GM23338 (cell line): ENCODE data around the gene TRIO. TPM values are rescaled to one million over a fixed set of nuclear protein-coding genes. Genes with fewer than 3 reads are reported as not detected.

Source experiments
- ATAC-seq: fragments of 200-7000 bp; cut with Tn5 transposase; 3 replicates; pipeline ENCODE4 v1.9.1; 2020
- DNase-seq: peaks from one replicate; pipeline ENCODE4 v3.0.0-alpha.2; 2015; ENCODE audit warnings: low spot score
- H2AFZ ChIP-seq: fragments of 200-600 bp; sonication (generic); 2 replicates; pipeline ENCODE4 v1.8.0; 2016; ENCODE audit warnings: antibody characterized with exemption, mild to moderate bottlenecking, moderate library complexity
- H3F3A ChIP-seq: fragments of 200-600 bp; sonication (generic); replicated peaks from 2 replicates; pipeline ENCODE4 v1.8.0; 2017; ENCODE audit warnings: antibody characterized with exemption, mixed run types, low read depth
- H3K27ac ChIP-seq: fragments of 200-600 bp; sonication (generic); 2 replicates; pipeline ENCODE4 v1.6.1; 2016; ENCODE audit warnings: low read depth
- H3K27me3 ChIP-seq: fragments of 200-600 bp; sonication (generic); 2 replicates; pipeline ENCODE4 v1.8.0; 2016; ENCODE audit warnings: mild to moderate bottlenecking, mixed run types, moderate library complexity; ENCODE audit not compliant: insufficient read depth
- H3K36me3 ChIP-seq: fragments of 200-600 bp; sonication (generic); 2 replicates; pipeline ENCODE4 v1.8.0; 2016; ENCODE audit warnings: mild to moderate bottlenecking; ENCODE audit not compliant: insufficient read depth
- H3K4me1 ChIP-seq: fragments of 200-600 bp; sonication (generic); 2 replicates; pipeline ENCODE4 v1.8.0; 2016; ENCODE audit warnings: mild to moderate bottlenecking, moderate library complexity; ENCODE audit not compliant: insufficient read depth
- H3K4me2 ChIP-seq: fragments of 200-600 bp; sonication (generic); 2 replicates; pipeline ENCODE4 v1.7.1; 2017; ENCODE audit warnings: mixed run types
- H3K4me3 ChIP-seq: fragments of 200-600 bp; sonication (generic); 2 replicates; pipeline ENCODE4 v1.6.1; 2016; ENCODE audit warnings: mixed run types
- H3K79me2 ChIP-seq: fragments of 200-600 bp; sonication (generic); replicated peaks from 2 replicates; pipeline ENCODE4 v1.8.0; 2017; ENCODE audit warnings: mild to moderate bottlenecking; ENCODE audit not compliant: insufficient read depth
- H3K9me2 ChIP-seq: fragments of 200-600 bp; sonication (generic); 2 replicates; pipeline ENCODE4 v1.8.0; 2017; ENCODE audit not compliant: insufficient read depth
- H4K20me1 ChIP-seq: fragments of 200-600 bp; sonication (generic); replicated peaks from 2 replicates; pipeline ENCODE4 v1.8.0; 2017; ENCODE audit warnings: mild to moderate bottlenecking; ENCODE audit not compliant: insufficient read depth
- H3K27ac Mint-ChIP-seq: 2 replicates; pipeline ENCODE4 v1.8.0; 2020; ENCODE audit warnings: inconsistent platforms, mild to moderate bottlenecking, moderate library complexity, mixed read lengths
- H3K27me3 Mint-ChIP-seq: 3 replicates; pipeline ENCODE4 v1.8.0; 2022; ENCODE audit warnings: low read depth, mild to moderate bottlenecking, moderate library complexity, mixed read lengths, inconsistent platforms; ENCODE audit not compliant: insufficient read depth, poor library complexity
- H3K36me3 Mint-ChIP-seq: 3 replicates; pipeline ENCODE4 v1.8.0; 2021; ENCODE audit warnings: low read depth, mild to moderate bottlenecking, inconsistent platforms, moderate library complexity, mixed read lengths
- H3K4me1 Mint-ChIP-seq: 3 replicates; pipeline ENCODE4 v1.8.0; 2020; ENCODE audit warnings: mild to moderate bottlenecking, inconsistent platforms, mixed read lengths
- H3K4me3 Mint-ChIP-seq: 3 replicates; pipeline ENCODE4 v1.8.0; 2021; ENCODE audit warnings: moderate library complexity, mild to moderate bottlenecking, inconsistent platforms, mixed read lengths
- H3K9me3 Mint-ChIP-seq: 3 replicates; pipeline ENCODE4 v1.8.0; 2020; ENCODE audit warnings: moderate library complexity, mild to moderate bottlenecking, inconsistent platforms, mixed read lengths
- CREB1 ChIP-seq: fragments of 250-450 bp; sonication (Bioruptor Pico); IDR thresholded peaks from 2 replicates; pipeline ENCODE4 v1.5.0; 2020; ENCODE audit warnings: low read depth, mild to moderate bottlenecking, moderate library complexity
- ETS1 ChIP-seq: IDR thresholded peaks from 2 replicates; pipeline ENCODE4 v1.6.1; 2016; ENCODE audit warnings: antibody characterized with exemption
- EZH2 ChIP-seq: fragments of 200-600 bp; sonication (generic); IDR thresholded peaks from one replicate; pipeline ENCODE4 v1.8.0; 2017; ENCODE audit warnings: antibody characterized with exemption, mild to moderate bottlenecking, low read depth; ENCODE audit not compliant: unreplicated experiment
- EZH2phosphoT487 ChIP-seq: fragments of 200-600 bp; sonication (generic); IDR thresholded peaks from one replicate; pipeline ENCODE4 v1.8.1; 2018; ENCODE audit warnings: antibody characterized with exemption; ENCODE audit not compliant: unreplicated experiment
- JUNB ChIP-seq: IDR thresholded peaks from one replicate; pipeline ENCODE4 v1.6.1; 2016; ENCODE audit warnings: antibody characterized with exemption; ENCODE audit not compliant: unreplicated experiment
- NANOG ChIP-seq: IDR thresholded peaks from 2 replicates; pipeline ENCODE4 v1.6.1; 2016; ENCODE audit warnings: antibody characterized with exemption, borderline replicate concordance
- POLR2AphosphoS5 ChIP-seq: IDR thresholded peaks from 2 replicates; pipeline ENCODE4 v1.6.1; 2016; ENCODE audit warnings: antibody characterized with exemption, low read depth
- STAT1 ChIP-seq: IDR thresholded peaks from one replicate; pipeline ENCODE4 v1.6.1; 2016; ENCODE audit warnings: antibody characterized with exemption; ENCODE audit not compliant: unreplicated experiment
- ZNF114 ChIP-seq: fragments of 250-450 bp; sonication (Bioruptor Pico); IDR thresholded peaks from 2 replicates; pipeline ENCODE4 v1.5.0; 2020; ENCODE audit warnings: mild to moderate bottlenecking, moderate library complexity
- ZNF331 ChIP-seq: fragments of 250-450 bp; sonication (Bioruptor Pico); IDR thresholded peaks from 2 replicates; pipeline ENCODE4 v1.5.0; 2020; ENCODE audit warnings: low read depth, mild to moderate bottlenecking, moderate library complexity
- polyA plus RNA-seq: library from polyadenylated mRNA; unstranded; fragments of >200 nt; fragmentation: Nextera tagmentation; extraction: Ambion mirVana; gene quantifications from 2 replicates; pipeline ENCODE4 v1.2.1, GENCODE V29; 2016
- total RNA-seq: library from RNA; depleted of rRNA; stranded (reverse); fragments of >200 nt; shearing (Covaris generic); gene quantifications from 2 replicates; pipeline ENCODE4 v1.2.3, GENCODE V29; 2014
- TF ChIP-seq, protein P1 (sequence below), 2 experiments: fragments of 200-600 bp in 1 of 2; sonication (generic) in 1 of 2; conservative IDR thresholded peaks; 2 replicates each; pipeline versions ENCODE4 v1.5.1 to v1.6.1; 2016 to 2017; ENCODE audit warnings: antibody characterized with exemption in 2 of 2, low read depth in 2 of 2, mild to moderate bottlenecking in 2 of 2, moderate library complexity in 1 of 2
- TF ChIP-seq, protein P2 (sequence below): IDR thresholded peaks from one replicate; pipeline ENCODE4 v1.6.1; 2018; ENCODE audit warnings: antibody characterized with exemption; ENCODE audit not compliant: unreplicated experiment

The TRIO gene
- total and polyA plus RNA-seq, 2 experiments from 2014 or later = 13.8 to 113 TPM

DNA sequence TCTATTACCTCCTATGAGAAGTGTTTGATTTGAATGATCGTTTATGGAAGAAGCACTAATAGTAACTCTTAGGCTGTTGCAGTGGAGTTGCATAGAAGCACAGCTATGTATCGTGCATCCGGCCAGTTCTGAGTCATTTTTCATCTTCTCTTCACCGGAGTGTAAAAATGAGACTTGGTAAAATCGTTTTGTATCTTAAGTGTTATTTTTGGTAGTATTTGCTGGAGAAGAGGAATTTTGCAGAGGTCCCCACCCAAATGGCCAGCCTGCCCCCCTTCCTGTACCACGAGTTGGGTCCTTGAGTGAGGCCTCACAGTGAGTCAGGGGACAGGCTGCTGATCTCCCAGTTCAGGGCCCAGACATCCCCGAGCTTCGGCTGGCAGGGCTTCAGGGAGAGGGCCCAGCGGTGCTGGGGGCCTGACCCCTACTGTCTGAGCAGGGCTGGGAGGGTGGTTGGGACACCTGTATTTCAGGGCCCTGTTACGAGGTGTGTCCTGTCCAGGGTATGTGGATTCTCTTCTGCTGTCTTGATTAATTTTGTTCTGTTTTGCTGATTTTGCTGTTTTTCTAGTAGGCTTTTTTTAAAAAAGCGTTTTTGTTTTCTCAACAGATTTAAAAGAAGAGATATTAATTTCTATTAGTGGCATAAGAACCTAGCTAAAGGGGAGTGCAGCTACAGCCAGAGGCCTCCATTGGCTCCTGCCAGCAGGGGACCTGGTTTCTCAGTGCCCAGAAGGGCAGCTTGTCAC lies 210.8 kb downstream of the TRIO start (continued):
- TF ChIP-seq, protein P1, sequence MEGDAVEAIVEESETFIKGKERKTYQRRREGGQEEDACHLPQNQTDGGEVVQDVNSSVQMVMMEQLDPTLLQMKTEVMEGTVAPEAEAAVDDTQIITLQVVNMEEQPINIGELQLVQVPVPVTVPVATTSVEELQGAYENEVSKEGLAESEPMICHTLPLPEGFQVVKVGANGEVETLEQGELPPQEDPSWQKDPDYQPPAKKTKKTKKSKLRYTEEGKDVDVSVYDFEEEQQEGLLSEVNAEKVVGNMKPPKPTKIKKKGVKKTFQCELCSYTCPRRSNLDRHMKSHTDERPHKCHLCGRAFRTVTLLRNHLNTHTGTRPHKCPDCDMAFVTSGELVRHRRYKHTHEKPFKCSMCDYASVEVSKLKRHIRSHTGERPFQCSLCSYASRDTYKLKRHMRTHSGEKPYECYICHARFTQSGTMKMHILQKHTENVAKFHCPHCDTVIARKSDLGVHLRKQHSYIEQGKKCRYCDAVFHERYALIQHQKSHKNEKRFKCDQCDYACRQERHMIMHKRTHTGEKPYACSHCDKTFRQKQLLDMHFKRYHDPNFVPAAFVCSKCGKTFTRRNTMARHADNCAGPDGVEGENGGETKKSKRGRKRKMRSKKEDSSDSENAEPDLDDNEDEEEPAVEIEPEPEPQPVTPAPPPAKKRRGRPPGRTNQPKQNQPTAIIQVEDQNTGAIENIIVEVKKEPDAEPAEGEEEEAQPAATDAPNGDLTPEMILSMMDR (conservative IDR thresholded peaks at IDR 0.05; ENCODE audit: low read depth in 2 of 2) = no peak
- TF ChIP-seq ETS1 = no peak

DNA sequence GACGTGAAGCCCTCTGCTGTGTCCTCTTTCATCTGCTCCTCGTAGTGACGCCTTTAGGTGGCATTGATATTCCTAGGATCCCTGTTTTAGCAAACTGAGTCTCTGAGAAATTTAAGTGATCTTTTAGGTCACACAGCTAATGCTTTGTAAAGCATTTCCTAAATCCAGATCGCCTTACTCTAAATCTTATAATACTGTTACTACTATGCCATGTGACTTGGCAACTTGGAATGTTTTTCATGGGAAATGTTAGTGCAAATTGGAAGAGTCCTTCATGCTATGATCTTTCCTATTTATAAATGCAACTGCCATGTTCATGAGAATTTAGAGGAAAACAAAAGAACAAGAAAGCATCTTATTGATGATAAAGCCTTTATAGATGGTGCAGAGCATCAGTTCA lies 212.2 kb downstream of the TRIO start:
- Histone ChIP-seq H3K4me2 (no peak overlapping the region), H3F3A (no peaks in the 10 kb centered on the region), H3K27me3 (no peaks in the 10 kb centered on the region), H4K20me1 (no peaks in the 10 kb centered on the region; the same call in 1 of the 2 replicates), H3K27ac (no peak overlapping the region), H3K4me3 (no peak overlapping the region), H3K9me2 (no peaks in the 10 kb centered on the region), H3K79me2 (peaks cover 22% of the 10 kb centered on the region), H3K4me1 (peaks cover 25% of the 10 kb centered on the region), H2AFZ (no peak overlapping the region), H3K36me3 (no peaks in the 10 kb centered on the region)
- ATAC-seq (no peak), DNase-seq (no peak)
- H3K4me1 Mint-ChIP-seq = peaks cover 50% of the 10 kb centered on the region
- peaks cover 12% of the 10 kb centered on the region for H3K36me3 Mint-ChIP-seq
- H3K27ac Mint-ChIP-seq = no peak overlapping the region
- no peaks in the 10 kb centered on the region for H3K9me3 Mint-ChIP-seq
- H3K4me3 Mint-ChIP-seq = no peak overlapping the region
- peaks cover 7% of the 10 kb centered on the region for H3K27me3 Mint-ChIP-seq
- TF ChIP-seq, protein P2, sequence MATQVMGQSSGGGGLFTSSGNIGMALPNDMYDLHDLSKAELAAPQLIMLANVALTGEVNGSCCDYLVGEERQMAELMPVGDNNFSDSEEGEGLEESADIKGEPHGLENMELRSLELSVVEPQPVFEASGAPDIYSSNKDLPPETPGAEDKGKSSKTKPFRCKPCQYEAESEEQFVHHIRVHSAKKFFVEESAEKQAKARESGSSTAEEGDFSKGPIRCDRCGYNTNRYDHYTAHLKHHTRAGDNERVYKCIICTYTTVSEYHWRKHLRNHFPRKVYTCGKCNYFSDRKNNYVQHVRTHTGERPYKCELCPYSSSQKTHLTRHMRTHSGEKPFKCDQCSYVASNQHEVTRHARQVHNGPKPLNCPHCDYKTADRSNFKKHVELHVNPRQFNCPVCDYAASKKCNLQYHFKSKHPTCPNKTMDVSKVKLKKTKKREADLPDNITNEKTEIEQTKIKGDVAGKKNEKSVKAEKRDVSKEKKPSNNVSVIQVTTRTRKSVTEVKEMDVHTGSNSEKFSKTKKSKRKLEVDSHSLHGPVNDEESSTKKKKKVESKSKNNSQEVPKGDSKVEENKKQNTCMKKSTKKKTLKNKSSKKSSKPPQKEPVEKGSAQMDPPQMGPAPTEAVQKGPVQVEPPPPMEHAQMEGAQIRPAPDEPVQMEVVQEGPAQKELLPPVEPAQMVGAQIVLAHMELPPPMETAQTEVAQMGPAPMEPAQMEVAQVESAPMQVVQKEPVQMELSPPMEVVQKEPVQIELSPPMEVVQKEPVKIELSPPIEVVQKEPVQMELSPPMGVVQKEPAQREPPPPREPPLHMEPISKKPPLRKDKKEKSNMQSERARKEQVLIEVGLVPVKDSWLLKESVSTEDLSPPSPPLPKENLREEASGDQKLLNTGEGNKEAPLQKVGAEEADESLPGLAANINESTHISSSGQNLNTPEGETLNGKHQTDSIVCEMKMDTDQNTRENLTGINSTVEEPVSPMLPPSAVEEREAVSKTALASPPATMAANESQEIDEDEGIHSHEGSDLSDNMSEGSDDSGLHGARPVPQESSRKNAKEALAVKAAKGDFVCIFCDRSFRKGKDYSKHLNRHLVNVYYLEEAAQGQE = no peak
- TF ChIP-seq EZH2 (no peak), NANOG (no peak), EZH2phosphoT487 (no peak), POLR2AphosphoS5 (no peak), JUNB (no peak), ETS1 (no peak), ZNF331 (CRISPR knock-in tag) (no peak), STAT1 (no peak), ZNF114 (no peak), CREB1 (CRISPR knock-in tag) (no peak)
- TF ChIP-seq, protein P1 (conservative IDR thresholded peaks at IDR 0.05; ENCODE audit: low read depth in 2 of 2) = no peak
